A673 (cell line): ENCODE data around the gene ARHGAP32.

Experiments used
- EZH2 ChIP-seq: fragments of 200-600 bp; sonication (generic); IDR thresholded peaks from 2 replicates; pipeline ENCODE4 v1.6.1; 2017; ENCODE audit warnings: borderline replicate concordance, low read depth, mild to moderate bottlenecking, mixed read lengths, antibody characterized with exemption, low read length; ENCODE audit not compliant: poor library complexity, severe bottlenecking
- TF ChIP-seq, protein P1 (sequence below): fragments of 300-800, 200-600 bp; sonication (generic); conservative IDR thresholded peaks from 2 replicates; pipeline ENCODE4 v1.5.1; 2017; ENCODE audit warnings: low read depth, mild to moderate bottlenecking, antibody characterized with exemption, low read length, moderate library complexity, mixed read lengths

DNA sequence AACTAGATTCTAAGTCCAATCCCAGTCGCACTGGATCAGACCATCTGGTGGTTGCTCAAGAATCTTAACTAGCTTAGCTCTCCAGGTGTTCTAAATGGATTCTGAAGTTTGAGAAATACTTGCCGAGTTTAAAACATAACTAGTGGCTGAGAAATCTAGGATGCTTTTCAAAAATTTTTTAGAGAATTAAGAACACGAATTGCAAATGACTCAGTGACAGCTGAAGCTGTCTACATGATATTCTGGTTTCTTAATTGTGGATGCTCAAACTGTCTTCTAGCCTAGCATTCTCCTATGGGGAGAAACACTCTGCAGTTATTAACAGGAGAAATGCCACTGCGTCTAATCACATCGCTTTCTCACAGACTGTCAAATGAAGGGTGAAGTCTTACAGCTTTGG, 229.2 kb downstream of the ARHGAP32 start:
- TF ChIP-seq, protein P1, sequence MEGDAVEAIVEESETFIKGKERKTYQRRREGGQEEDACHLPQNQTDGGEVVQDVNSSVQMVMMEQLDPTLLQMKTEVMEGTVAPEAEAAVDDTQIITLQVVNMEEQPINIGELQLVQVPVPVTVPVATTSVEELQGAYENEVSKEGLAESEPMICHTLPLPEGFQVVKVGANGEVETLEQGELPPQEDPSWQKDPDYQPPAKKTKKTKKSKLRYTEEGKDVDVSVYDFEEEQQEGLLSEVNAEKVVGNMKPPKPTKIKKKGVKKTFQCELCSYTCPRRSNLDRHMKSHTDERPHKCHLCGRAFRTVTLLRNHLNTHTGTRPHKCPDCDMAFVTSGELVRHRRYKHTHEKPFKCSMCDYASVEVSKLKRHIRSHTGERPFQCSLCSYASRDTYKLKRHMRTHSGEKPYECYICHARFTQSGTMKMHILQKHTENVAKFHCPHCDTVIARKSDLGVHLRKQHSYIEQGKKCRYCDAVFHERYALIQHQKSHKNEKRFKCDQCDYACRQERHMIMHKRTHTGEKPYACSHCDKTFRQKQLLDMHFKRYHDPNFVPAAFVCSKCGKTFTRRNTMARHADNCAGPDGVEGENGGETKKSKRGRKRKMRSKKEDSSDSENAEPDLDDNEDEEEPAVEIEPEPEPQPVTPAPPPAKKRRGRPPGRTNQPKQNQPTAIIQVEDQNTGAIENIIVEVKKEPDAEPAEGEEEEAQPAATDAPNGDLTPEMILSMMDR: no peak
- no peak for TF ChIP-seq EZH2
